ENCODE results near the gene LY6G6C.

- TF ChIP-seq CTCF (IDR thresholded peaks at IDR 0.05; ENCODE audit: low read depth, low read length, poor library complexity, severe bottlenecking) (no peak), EZH2phosphoT487 (IDR thresholded peaks at IDR 0.05; ENCODE audit: borderline replicate concordance, low read length) (no peak)
Observed at GRCh38 chr6:31676322-31676903, 45.1 kb downstream of the LY6G6C start.
